ENCODE results near the gene SUCLG2. TPM values are rescaled to one million over a fixed set of nuclear protein-coding genes. Genes with fewer than 3 reads are reported as not detected.
"Not testable (repeated sequence)": the region's sequence is repeated elsewhere in the genome, so short reads cannot be mapped to it uniquely, and the experiment has no call there.

Gene SUCLG2
- total RNA-seq, 2 experiments from 2014 or later, result 28.3 to 44.7 TPM

GRCh38 chr3:67540198-67540894 is 114.1 kb downstream of the SUCLG2 start:
- no peaks in the 10 kb centered on the region for H4K20me1 ChIP-seq (ENCODE audit: insufficient read depth, low read length)
- no peak overlapping the region for H3K4me3 ChIP-seq (ENCODE audit: low read depth, low read length, poor library complexity, severe bottlenecking)
- POLR2A ChIA-PET, result no interaction called here
- no peak overlapping the region for H3K4me2 ChIP-seq (ENCODE audit: low read length)
- H2AFZ ChIP-seq (ENCODE audit: low read length), result no peak overlapping the region
- CTCF ChIA-PET (ENCODE audit: unreplicated experiment), result no interaction called here
- H3K27ac ChIP-seq (ENCODE audit: low read depth, low read length, poor library complexity, severe bottlenecking), result no peak overlapping the region
- TF ChIP-seq EZH2phosphoT487 (IDR thresholded peaks at IDR 0.05; ENCODE audit: borderline replicate concordance, low read depth, low read length), result no peak
- no peak for TF ChIP-seq CTCF (conservative IDR thresholded peaks at IDR 0.05; ENCODE audit: low read length)
- H3K79me2 ChIP-seq (ENCODE audit: insufficient read depth, low read depth, low read length), result no peaks in the 10 kb centered on the region
- no TSS peak for BruUV-seq (replicated peaks)
- H3K9me3 ChIP-seq (ENCODE audit: low read length), result no peaks in the 10 kb centered on the region
- DNase-seq (ENCODE audit: low spot score), result no peak
- no peaks in the 10 kb centered on the region for H3K4me1 ChIP-seq (ENCODE audit: insufficient read depth, low read length, poor library complexity, severe bottlenecking)
- intact Hi-C loops (cut with micrococcal nuclease; ENCODE audit: unreplicated experiment), result no loop called here
- H3K36me3 ChIP-seq (ENCODE audit: insufficient read depth, low read length), result no peaks in the 10 kb centered on the region
- no peaks in the 10 kb centered on the region for H3K9me2 ChIP-seq (ENCODE audit: insufficient read depth, low read length)

DNA sequence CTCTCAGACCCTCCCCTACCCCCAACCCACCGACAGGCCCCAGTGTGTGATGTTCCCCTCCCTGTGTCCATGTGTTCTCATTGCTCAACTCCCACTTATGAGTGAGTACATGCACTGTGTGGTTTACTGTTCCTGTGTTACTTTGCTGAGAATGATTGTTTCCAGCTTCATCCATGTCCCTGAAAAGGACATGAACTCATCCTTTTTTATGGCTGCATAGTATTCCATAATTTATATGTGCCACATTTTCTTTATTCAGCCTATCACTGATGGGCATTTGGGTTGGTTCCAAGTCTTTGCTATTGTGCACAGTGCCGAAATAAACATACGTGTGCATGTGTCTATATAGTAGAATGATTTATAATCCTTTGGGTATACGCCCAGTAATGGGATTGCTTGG is 117.2 kb downstream of the SUCLG2 start:
- H2AFZ ChIP-seq (ENCODE audit: low read length); H3K9me2 ChIP-seq (ENCODE audit: insufficient read depth, low read length); H3K36me3 ChIP-seq (ENCODE audit: insufficient read depth, low read length); intact Hi-C loops (cut with micrococcal nuclease; ENCODE audit: unreplicated experiment); DNase-seq (ENCODE audit: low spot score); H3K4me3 ChIP-seq (ENCODE audit: low read depth, low read length, poor library complexity, severe bottlenecking); CTCF ChIA-PET (ENCODE audit: unreplicated experiment); H3K4me2 ChIP-seq (ENCODE audit: low read length); H3K9me3 ChIP-seq (ENCODE audit: low read length); BruUV-seq (replicated peaks); H3K4me1 ChIP-seq (ENCODE audit: insufficient read depth, low read length, poor library complexity, severe bottlenecking); H3K79me2 ChIP-seq (ENCODE audit: insufficient read depth, low read depth, low read length); H3K27ac ChIP-seq (ENCODE audit: low read depth, low read length, poor library complexity, severe bottlenecking); H4K20me1 ChIP-seq (ENCODE audit: insufficient read depth, low read length): not testable (repeated sequence)
- POLR2A ChIA-PET, result interaction anchor here (0.6 kb wide), 1 partner anchor 970 kb away, joined by 5 read pairs; no protein-coding TSS in a partner anchor

GRCh38 chr3:67535006-67535405 is 119.4 kb downstream of the SUCLG2 start:
- ChIA-PET CTCF (ENCODE audit: unreplicated experiment) (no interaction called here), POLR2A (interaction anchor here (0.7 to 1.6 kb wide), 3 partner anchors 19 to 87 kb away, joined by 3 read pairs; no protein-coding TSS in a partner anchor)
- no TSS peak for BruUV-seq (replicated peaks)
- TF ChIP-seq CTCF (conservative IDR thresholded peaks at IDR 0.05; ENCODE audit: low read length) (no peak), EZH2phosphoT487 (IDR thresholded peaks at IDR 0.05; ENCODE audit: borderline replicate concordance, low read depth, low read length) (no peak)
- peaks cover 3% of the 10 kb centered on the region for H3K4me1 ChIP-seq (ENCODE audit: insufficient read depth, low read length, poor library complexity, severe bottlenecking)
- H4K20me1 ChIP-seq (ENCODE audit: insufficient read depth, low read length), result no peaks in the 10 kb centered on the region
- H2AFZ ChIP-seq (ENCODE audit: low read length), result no peak overlapping the region
- no peaks in the 10 kb centered on the region for H3K9me2 ChIP-seq (ENCODE audit: insufficient read depth, low read length)
- no peak for DNase-seq (ENCODE audit: low spot score)
- no peaks in the 10 kb centered on the region for H3K9me3 ChIP-seq (ENCODE audit: low read length)
- H3K79me2 ChIP-seq (ENCODE audit: insufficient read depth, low read depth, low read length), result no peaks in the 10 kb centered on the region
- intact Hi-C loops (cut with micrococcal nuclease; ENCODE audit: unreplicated experiment), result no loop called here
- H3K27ac ChIP-seq (ENCODE audit: low read depth, low read length, poor library complexity, severe bottlenecking), result no peak overlapping the region
- H3K36me3 ChIP-seq (ENCODE audit: insufficient read depth, low read length), result no peaks in the 10 kb centered on the region
- no peak overlapping the region for H3K4me2 ChIP-seq (ENCODE audit: low read length)
- H3K4me3 ChIP-seq (ENCODE audit: low read depth, low read length, poor library complexity, severe bottlenecking), result no peak overlapping the region

Data from OCI-LY7 (cell line).